ENCODE measurements around the gene SLC2A1.

GRCh38 chr1:42949312-42950115 lies 9.2 kb downstream of the SLC2A1 start:
- TF ChIP-seq BHLHE40 (IDR thresholded peaks at IDR 0.05; ENCODE audit: borderline replicate concordance) (no peak), SUZ12 (IDR thresholded peaks at IDR 0.05) (no peak), NFRKB (IDR thresholded peaks at IDR 0.05) (no peak), TARDBP (IDR thresholded peaks at IDR 0.05) (no peak)
